ENCODE data around the gene KIF26A.
"Not testable (repeated sequence)": the region's sequence is repeated elsewhere in the genome, so short reads cannot be mapped to it uniquely, and the experiment has no call there.

- TF ChIP-seq CTCF, POLR2A (IDR thresholded peaks at IDR 0.05): not testable (repeated sequence)
Observed at GRCh38 chr14:104208331-104208730, 69.9 kb downstream of the KIF26A start.

Data from lower leg skin (tissue), 3 donors.